Measurements from ENCODE around the gene BST1.

The BST1 gene

GRCh38 chr4:15658781-15659180 is 44.1 kb upstream of the BST1 start:
- no peak for TF ChIP-seq TAF1 (IDR thresholded peaks at IDR 0.05; ENCODE audit: borderline replicate concordance, insufficient read depth, low read length)
- TF ChIP-seq POLR2AphosphoS5 (IDR thresholded peaks at IDR 0.05; ENCODE audit: low read depth, low read length): no peak

DNA sequence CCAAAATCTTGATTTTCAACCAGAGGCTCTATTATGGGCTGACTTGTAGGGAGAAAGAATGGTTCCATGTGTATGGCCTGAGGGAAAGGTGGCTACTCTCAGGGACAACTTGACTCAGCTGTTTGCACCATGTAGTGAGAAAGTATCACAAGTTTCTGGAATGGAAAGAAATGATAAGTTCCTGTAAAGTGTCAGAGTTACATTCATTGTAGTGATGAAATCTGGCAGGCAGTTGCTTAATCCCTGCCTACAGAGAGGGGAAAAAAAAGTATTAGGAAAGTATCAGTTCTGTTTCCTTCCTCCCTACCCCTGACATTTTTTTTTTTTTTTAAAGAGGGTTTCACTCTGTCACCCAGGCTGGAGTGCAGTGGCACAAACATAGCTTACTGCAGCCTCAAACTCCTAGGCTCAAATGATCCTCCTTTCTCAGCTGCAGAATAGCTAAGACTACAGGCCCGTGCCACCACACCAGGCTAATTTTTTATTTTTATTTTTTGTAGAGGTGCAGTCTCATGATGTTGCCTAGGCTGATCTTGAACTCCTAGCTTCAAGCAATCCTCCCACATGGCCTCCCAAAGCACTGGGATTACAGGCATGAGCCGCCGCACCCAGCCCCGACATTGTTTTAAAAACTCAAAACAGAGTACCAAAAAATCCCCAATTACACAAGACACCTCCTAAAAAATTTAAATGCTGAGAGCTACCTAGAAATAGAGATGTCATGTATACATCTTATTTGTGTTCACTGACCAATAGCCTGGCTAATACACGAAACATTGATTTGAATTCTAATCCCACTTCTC is 42.9 kb upstream of the BST1 start:
- no peak for TF ChIP-seq TAF1 (IDR thresholded peaks at IDR 0.05; ENCODE audit: borderline replicate concordance, insufficient read depth, low read length)
- no peak for TF ChIP-seq FOXP2 (optimal IDR thresholded peaks at IDR 0.05; ENCODE audit: borderline replicate concordance, extremely low read depth, extremely low read length, insufficient read depth)
- TF ChIP-seq, protein P1, sequence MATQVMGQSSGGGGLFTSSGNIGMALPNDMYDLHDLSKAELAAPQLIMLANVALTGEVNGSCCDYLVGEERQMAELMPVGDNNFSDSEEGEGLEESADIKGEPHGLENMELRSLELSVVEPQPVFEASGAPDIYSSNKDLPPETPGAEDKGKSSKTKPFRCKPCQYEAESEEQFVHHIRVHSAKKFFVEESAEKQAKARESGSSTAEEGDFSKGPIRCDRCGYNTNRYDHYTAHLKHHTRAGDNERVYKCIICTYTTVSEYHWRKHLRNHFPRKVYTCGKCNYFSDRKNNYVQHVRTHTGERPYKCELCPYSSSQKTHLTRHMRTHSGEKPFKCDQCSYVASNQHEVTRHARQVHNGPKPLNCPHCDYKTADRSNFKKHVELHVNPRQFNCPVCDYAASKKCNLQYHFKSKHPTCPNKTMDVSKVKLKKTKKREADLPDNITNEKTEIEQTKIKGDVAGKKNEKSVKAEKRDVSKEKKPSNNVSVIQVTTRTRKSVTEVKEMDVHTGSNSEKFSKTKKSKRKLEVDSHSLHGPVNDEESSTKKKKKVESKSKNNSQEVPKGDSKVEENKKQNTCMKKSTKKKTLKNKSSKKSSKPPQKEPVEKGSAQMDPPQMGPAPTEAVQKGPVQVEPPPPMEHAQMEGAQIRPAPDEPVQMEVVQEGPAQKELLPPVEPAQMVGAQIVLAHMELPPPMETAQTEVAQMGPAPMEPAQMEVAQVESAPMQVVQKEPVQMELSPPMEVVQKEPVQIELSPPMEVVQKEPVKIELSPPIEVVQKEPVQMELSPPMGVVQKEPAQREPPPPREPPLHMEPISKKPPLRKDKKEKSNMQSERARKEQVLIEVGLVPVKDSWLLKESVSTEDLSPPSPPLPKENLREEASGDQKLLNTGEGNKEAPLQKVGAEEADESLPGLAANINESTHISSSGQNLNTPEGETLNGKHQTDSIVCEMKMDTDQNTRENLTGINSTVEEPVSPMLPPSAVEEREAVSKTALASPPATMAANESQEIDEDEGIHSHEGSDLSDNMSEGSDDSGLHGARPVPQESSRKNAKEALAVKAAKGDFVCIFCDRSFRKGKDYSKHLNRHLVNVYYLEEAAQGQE (IDR thresholded peaks at IDR 0.05; ENCODE audit: insufficient read depth in 1 of 2, low read depth in 2 of 2, low read length in 2 of 2): no peak
- no peak for TF ChIP-seq SIN3A (IDR thresholded peaks at IDR 0.05; ENCODE audit: borderline replicate concordance, insufficient read depth, low read length)
- TF ChIP-seq POLR2AphosphoS5 (IDR thresholded peaks at IDR 0.05; ENCODE audit: low read depth, low read length): no peak

DNA sequence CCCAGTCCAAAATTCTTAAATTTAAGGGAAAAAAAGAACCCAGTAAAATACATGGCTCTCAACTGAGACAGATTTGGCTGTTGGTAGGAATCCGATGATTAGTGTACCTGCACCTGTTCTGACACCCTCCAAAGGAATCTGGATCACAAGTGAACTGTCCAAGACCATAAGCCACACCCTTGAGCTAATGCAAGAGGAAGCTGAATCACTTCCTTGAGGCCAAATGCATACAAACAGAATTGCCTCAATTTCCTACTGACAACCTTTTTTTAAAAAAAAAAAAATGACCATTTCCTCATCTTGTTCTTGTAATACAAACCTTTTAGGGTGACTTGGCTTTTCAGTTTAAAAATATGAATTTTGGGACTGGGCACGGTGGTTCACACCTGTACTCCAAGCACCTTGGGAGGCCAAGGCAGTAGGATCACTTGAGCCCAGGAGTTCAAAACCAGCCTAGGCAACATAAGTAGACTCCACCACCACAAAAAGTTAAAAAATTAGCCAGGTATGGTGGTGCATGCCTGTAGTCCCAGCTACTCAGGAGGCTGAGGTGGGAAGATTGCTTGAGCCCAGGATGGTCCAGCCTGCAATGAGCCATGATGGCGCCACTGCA is 37.0 kb upstream of the BST1 start:
- no peak for TF ChIP-seq POLR2AphosphoS5 (IDR thresholded peaks at IDR 0.05; ENCODE audit: low read depth, low read length)

DNA sequence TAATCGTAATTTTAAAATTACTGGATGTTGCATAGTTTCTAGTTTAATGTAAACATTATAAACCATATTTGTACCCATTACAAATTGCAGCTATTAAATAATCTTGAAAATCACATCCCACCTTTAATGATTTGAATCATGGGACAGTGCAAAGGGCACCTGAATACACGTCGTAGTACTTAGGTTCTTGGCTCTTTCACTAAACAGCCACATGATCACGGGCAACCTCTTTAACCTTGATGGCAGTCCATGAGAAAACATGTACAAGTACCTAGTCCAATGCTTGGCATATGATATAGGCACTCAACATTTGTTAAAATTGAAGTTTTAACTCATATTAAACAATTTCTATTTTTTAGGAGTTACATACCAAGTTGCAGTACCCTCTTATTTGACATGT is 35.9 kb upstream of the BST1 start:
- TF ChIP-seq, protein P1 (IDR thresholded peaks at IDR 0.05; ENCODE audit: insufficient read depth in 1 of 2, low read depth in 2 of 2, low read length in 2 of 2): no peak
- TF ChIP-seq POLR2AphosphoS5 (IDR thresholded peaks at IDR 0.05; ENCODE audit: low read depth, low read length): no peak
- no peak for TF ChIP-seq TAF1 (IDR thresholded peaks at IDR 0.05; ENCODE audit: borderline replicate concordance, insufficient read depth, low read length)
- no peak for TF ChIP-seq SIN3A (IDR thresholded peaks at IDR 0.05; ENCODE audit: borderline replicate concordance, insufficient read depth, low read length)
- no peak for TF ChIP-seq FOXP2 (optimal IDR thresholded peaks at IDR 0.05; ENCODE audit: borderline replicate concordance, extremely low read depth, extremely low read length, insufficient read depth)

DNA sequence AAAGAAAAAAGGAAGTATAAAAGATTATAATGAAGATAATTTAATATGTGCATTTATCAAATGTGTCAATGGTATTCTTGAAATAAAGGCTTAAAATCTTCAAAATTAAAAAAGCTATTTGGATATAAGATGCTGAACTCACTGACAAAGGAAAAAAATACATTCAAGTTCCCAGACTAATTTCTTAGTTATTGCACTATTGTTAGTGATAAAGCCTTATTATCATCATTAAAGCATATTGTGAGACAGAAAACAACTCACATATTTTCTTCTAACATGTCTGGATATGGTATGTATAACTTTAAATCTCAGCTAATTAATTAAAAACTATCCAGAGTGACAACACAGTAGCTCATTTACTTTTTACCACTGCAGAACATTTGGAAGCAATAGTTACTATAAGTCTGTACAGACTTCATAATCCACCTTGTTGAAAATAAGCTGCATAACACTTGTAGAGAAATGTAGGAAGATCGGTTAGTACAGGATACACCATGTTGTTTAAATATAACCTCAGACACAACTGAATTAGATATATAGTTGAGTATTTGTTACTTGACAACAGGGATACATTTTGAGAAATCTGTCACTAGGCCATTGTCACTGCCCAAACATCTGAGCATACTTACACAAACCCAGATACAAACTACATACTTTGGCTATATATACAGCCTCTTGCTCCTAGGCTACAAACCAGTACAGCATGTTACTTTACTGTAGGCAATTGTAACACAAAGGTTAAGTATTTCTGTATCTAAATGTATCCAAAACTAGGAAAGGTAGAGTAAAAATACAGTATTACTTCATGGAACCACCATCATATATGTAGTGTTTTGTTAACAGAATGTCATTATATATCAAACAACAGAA is 34.1 kb upstream of the BST1 start:
- TF ChIP-seq POLR2AphosphoS5 (IDR thresholded peaks at IDR 0.05; ENCODE audit: low read depth, low read length) (no peak), FOXP2 (optimal IDR thresholded peaks at IDR 0.05; ENCODE audit: borderline replicate concordance, extremely low read depth, extremely low read length, insufficient read depth) (no peak), TAF1 (IDR thresholded peaks at IDR 0.05; ENCODE audit: borderline replicate concordance, insufficient read depth, low read length) (no peak)

DNA sequence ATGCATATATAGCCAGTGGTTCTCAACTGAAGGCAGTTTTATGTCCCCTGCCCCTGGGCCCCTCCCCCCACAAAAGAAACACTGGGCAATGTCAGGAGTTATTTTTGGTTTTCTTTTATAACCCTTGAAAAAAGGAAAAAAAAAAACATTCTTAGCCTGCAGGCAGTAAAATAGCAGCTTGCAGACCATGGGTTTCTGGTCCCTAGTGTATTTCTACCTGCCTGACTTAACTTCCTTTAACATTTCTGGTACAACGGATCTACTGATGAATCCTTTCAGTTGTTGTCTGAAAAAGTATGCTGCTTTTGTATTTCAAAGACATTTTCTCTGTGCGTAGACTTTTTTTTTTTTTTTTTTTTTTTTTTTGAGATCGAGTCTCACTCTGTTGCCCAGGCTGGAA is 32.3 kb upstream of the BST1 start:
- TF ChIP-seq POLR2AphosphoS5 (IDR thresholded peaks at IDR 0.05; ENCODE audit: low read depth, low read length): no peak
- no peak for TF ChIP-seq TAF1 (IDR thresholded peaks at IDR 0.05; ENCODE audit: borderline replicate concordance, insufficient read depth, low read length)
- no peak for TF ChIP-seq FOXP2 (optimal IDR thresholded peaks at IDR 0.05; ENCODE audit: borderline replicate concordance, extremely low read depth, extremely low read length, insufficient read depth)
- TF ChIP-seq, protein P1 (IDR thresholded peaks at IDR 0.05; ENCODE audit: insufficient read depth in 1 of 2, low read depth in 2 of 2, low read length in 2 of 2): no peak
- no peak for TF ChIP-seq SIN3A (IDR thresholded peaks at IDR 0.05; ENCODE audit: borderline replicate concordance, insufficient read depth, low read length)

All from PFSK-1 (cell line).